Thymus (tissue), 14 donors: ENCODE data around the gene CD164L2. TPM values are rescaled to one million over a fixed set of nuclear protein-coding genes. Genes with fewer than 3 reads are reported as not detected.
"Not testable (repeated sequence)": the region's sequence is repeated elsewhere in the genome, so short reads cannot be mapped to it uniquely, and the experiment has no call there.

Experiments
- DNase-seq, 9 donors: peaks; one replicate each; pipeline ENCODE4 v3.0.0-alpha.2; 2013; ENCODE audit warnings: low spot score in 9 of 9, low read depth in 6 of 9, missing footprints in 1 of 9
- H3K27ac ChIP-seq, 2 donors: one replicate each; pipeline ENCODE4 v1.5.1; 2013; ENCODE audit warnings: control low read depth in 1 of 2, low read depth in 1 of 2, low read length in 1 of 2, mild to moderate bottlenecking in 1 of 2, moderate library complexity in 1 of 2
- H3K27me3 ChIP-seq, 2 donors: one replicate each; pipeline ENCODE4 v1.5.1; 2013; ENCODE audit warnings: low read length in 1 of 2; ENCODE audit not compliant: control insufficient read depth in 2 of 2, insufficient read depth in 1 of 2
- H3K36me3 ChIP-seq, 2 donors: one replicate each; pipeline ENCODE4 v1.5.1; 2013; ENCODE audit warnings: low read length in 1 of 2, mild to moderate bottlenecking in 1 of 2, moderate library complexity in 1 of 2; ENCODE audit not compliant: control insufficient read depth in 2 of 2, insufficient read depth in 2 of 2
- H3K4me1 ChIP-seq, 2 donors: one replicate each; pipeline ENCODE4 v1.5.1; 2013; ENCODE audit warnings: low read length in 2 of 2; ENCODE audit not compliant: control insufficient read depth in 2 of 2, insufficient read depth in 2 of 2
- H3K4me3 ChIP-seq, 2 donors: one replicate each; pipeline ENCODE4 v1.5.1; 2013; ENCODE audit warnings: low read length in 2 of 2, control low read depth in 1 of 2, mild to moderate bottlenecking in 1 of 2
- H3K9me3 ChIP-seq, 2 donors: one replicate each; pipeline ENCODE4 v1.5.1; 2013; ENCODE audit warnings: low read length in 1 of 2, mild to moderate bottlenecking in 1 of 2; ENCODE audit not compliant: control insufficient read depth in 2 of 2, insufficient read depth in 1 of 2
- WGBS: extraction: QIAGEN DNeasy Blood & Tissue Kit; methylation state at CpG from one replicate; pipeline ENCODE4 v1.1.7; 2013; 5-methylcytosine and 5-hydroxymethylcytosine counted together
- long read RNA-seq, 10 donors: transcript quantifications; one replicate each; lab custom pipeline, GENCODE V29; 2026
- polyA plus RNA-seq: library from polyadenylated mRNA; stranded (reverse); fragments of 200-250 nt; gene quantifications from one replicate; pipeline ENCODE4 v1.2.3, GENCODE V29; 2013
- total RNA-seq: library from RNA; stranded (reverse); fragments of 120-200 nt; gene quantifications from one replicate; pipeline ENCODE4 v1.2.4, GENCODE V29; 2013
- donor health status: healthy.

Gene CD164L2
- total RNA-seq (0.05 TPM), polyA plus RNA-seq (2.4 TPM)
- long read RNA-seq, donor 1 = 0 reads
- long read RNA-seq, donor 2 = 0 reads
- long read RNA-seq, donor 3 = 0 reads
- long read RNA-seq, donor 4 = 0 reads
- long read RNA-seq, donor 5 = 0 reads
- long read RNA-seq, donor 6 = 0 reads
- long read RNA-seq, donor 7 = 0 reads
- long read RNA-seq, donor 8 = 0 reads
- long read RNA-seq, donor 9 = 0 reads
- long read RNA-seq, donor 10 = 0 reads

DNA sequence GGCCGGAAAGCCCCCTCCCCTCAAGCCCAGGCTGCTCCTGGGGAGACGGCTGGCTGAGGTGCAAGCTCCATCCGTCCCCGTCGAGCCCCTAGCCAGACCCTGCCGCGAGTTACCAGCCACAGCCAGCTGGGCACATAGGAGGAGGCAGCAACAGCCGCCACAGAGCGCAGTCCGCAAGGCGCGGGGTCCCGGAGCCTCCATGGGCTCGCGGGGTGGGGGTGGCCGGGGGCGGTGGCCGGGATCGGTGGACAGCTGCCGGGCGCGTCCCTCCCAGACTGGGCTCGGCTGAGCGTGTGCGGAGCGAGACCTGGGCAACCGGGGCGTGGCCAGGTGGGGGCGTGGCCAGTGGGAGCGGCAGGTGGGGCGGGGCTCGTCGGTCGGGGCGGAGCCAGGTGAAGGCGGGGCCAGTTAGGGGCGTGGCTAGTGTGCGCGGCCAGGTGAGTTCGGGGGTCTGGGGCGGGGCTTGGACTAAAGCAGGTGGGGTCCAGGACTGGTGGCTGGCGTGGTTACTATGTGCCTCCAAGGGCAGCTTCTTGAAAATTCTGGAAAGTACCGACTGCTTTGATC lies at the start of gene CD164L2:
TSS of gene CD164L2 (minus strand) at position 295 of the 567 bp plus-strand sequence. CDS start at position 201, 94 bp downstream.
- Histone ChIP-seq H3K4me3 (no peak within 1 kb of the TSS), H3K36me3 (no peaks in the 10 kb centered on the region), H3K27ac (no peak within 1 kb of the TSS), H3K4me1 (peaks cover 0 to 5% of the 10 kb centered on the region in 2 donors), H3K27me3 (peaks cover 0 to 34% of the 10 kb centered on the region in 2 donors), H3K9me3 (no peaks in the 10 kb centered on the region)
- 34% methylated on average over 43 of the region's 43 CpGs for WGBS
- no peak for DNase-seq

DNA sequence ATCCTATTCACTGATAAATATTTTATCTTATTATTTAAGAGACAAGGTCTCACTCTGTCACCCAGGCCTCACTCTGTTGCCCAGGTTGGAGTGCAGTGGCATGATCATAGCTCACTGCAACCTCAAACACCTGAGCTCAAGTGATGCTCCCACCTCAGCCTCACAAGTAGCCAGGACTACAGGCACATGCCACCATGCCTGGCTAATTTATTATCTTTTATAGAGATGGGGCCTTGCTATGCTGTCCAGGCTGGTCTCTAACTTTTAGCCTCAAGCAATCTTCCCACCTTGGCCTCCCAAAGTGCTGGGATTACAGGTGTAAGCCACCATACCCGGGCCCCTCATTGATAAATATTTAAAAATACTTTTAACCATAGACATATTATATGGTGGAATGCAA lies 49.6 kb upstream of the CD164L2 start:
- peaks cover 66 to 80% of the 10 kb centered on the region in 2 donors for H3K4me1 ChIP-seq
- not testable (repeated sequence) for H3K4me3 ChIP-seq, H3K9me3 ChIP-seq, H3K27me3 ChIP-seq, H3K27ac ChIP-seq, DNase-seq, H3K36me3 ChIP-seq
- WGBS = 100% methylated on average over 1 of the region's 1 CpG

DNA sequence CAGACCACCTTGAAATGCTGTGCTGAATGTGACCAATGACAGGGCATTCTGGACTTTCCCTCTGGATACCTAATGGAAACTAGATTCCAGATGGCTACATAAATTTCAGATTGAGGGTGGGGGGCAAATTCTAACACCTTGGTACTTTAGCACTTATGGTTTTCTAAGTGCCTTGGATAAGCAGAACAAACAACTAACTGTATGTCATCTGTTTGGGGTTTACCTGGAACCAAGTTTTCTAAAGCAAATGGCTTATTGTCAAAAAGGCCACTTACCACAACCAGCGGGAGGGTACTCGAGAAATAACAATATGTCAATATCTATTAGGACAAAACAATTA lies 48.4 kb upstream of the CD164L2 start:
- Histone ChIP-seq H3K4me1 (peaks cover 69 to 87% of the 10 kb centered on the region in 2 donors), H3K4me3 (no peak overlapping the region), H3K9me3 (no peaks in the 10 kb centered on the region), H3K36me3 (peaks cover 3 to 17% of the 10 kb centered on the region in 2 donors), H3K27ac (peak overlapping the region; percentile 75 to 84), H3K27me3 (no peaks in the 10 kb centered on the region)
- DNase-seq = no peak
- 81% methylated on average over 2 of the region's 2 CpGs for WGBS

DNA sequence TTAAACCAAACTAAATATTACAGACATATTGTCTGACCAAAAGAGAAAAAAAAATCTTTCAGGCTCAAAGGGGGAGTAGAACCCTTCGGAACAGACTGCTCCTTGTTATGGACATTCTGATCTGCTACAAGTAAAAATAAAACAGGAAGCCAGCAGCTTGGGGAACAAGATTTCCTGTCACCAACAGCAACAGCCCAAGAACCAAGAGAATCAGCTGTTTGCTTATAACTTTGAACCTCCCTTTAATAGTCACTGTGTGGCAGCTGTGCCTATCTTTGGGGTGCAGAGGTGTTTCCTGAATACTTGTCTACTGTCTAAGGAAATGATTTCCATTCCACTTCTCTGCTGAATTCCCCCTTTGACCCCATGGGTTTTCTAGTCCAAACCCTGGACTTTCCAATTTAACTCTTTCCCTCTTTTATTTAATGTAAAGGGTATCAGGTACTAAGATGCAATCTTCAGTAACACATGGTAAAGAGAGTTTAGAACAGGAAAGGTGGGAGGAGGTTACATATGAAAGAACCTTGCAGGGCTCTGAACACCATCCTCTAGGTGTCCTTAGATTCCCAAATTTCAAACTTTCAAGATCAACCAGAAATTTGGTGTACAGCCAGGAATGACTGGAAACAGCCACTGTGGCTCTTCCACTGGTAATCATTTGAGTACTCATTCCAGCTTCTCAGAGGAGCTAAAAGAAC lies 47.9 kb upstream of the CD164L2 start:
- H3K9me3 ChIP-seq = no peaks in the 10 kb centered on the region
- WGBS = 0% methylated on average over 1 of the region's 1 CpG
- peak overlapping the region; percentile 75 to 84 for H3K27ac ChIP-seq
- peaks cover 3 to 21% of the 10 kb centered on the region in 2 donors for H3K36me3 ChIP-seq
- H3K27me3 ChIP-seq = no peaks in the 10 kb centered on the region
- DNase-seq = peak in 3 of 9 donors; percentile 45 to 75 (median 53)
- H3K4me3 ChIP-seq = peak overlapping the region in 1 of 2 donors; percentile 18
- H3K4me1 ChIP-seq = peaks cover 66 to 83% of the 10 kb centered on the region in 2 donors

DNA sequence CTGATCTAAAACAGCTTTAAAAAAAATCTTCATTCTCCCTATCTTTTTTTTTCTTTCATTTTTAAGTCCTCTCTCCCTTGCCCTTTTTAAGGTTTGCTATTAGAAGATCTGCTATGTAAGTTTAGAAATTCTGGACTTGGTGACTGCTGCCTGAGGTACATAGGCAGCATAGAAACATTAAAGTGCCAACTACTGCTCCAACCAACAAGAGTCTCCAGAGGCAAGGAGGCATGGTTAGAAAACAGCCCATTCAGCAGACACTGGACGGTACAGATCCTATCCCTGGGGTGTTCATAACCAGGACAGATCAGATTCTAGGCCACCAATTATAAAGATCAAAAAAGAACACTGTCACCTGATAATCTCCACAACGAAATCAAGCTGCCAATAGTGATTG lies 45.9 kb upstream of the CD164L2 start:
- no peak for DNase-seq
- H3K9me3 ChIP-seq = no peaks in the 10 kb centered on the region
- peak overlapping the region; percentile 75 to 81 for H3K27ac ChIP-seq
- H3K4me3 ChIP-seq = peak overlapping the region in 1 of 2 donors; percentile 3
- H3K36me3 ChIP-seq = peaks cover 13 to 35% of the 10 kb centered on the region in 2 donors
- 33% methylated on average over 2 of the region's 2 CpGs for WGBS
- peaks cover 54 to 70% of the 10 kb centered on the region in 2 donors for H3K4me1 ChIP-seq
- no peaks in the 10 kb centered on the region for H3K27me3 ChIP-seq

DNA sequence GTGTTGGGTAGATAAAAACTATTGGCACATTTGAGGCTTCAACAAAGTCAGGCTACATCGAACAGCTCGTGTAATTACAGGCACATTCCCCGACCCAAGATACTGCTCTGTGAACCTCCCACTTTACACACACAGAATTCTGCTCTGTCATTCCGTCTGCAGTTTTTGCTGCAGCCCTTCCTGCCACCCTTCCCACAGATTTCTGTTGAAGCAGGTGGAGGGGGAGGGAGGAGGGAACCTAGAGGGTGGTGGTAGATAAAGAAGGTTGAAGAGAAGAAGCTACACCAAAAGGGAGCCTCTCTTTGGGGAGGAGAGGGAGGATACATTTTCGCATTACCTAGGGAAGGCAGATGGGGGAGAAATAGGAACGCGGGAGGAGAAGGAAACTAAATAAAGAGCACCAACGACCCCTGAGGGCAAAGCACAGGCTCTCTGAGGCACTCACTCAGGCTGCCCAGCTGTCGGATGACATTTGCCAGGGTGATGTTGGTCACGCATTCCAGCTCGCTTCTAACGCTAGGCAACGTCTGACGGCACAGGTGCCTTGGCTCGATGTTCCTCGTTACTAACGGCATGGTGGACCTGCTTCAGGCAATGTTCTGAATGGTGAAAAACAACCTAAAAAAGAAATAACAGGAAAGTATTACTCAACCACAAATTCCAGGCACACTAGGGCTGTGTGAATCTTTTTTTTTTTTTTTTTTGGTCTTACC lies 45.3 kb upstream of the CD164L2 start:
- H3K4me1 ChIP-seq = peaks cover 52 to 69% of the 10 kb centered on the region in 2 donors
- H3K9me3 ChIP-seq = no peaks in the 10 kb centered on the region
- peak overlapping the region in 1 of 2 donors; percentile 3 for H3K4me3 ChIP-seq
- H3K27me3 ChIP-seq = no peaks in the 10 kb centered on the region
- peaks cover 13 to 35% of the 10 kb centered on the region in 2 donors for H3K36me3 ChIP-seq
- DNase-seq = peak in 4 of 9 donors; percentile 50 to 77 (median 54)
- WGBS = 1% methylated on average over 17 of the region's 17 CpGs
- peak overlapping the region; percentile 75 to 82 for H3K27ac ChIP-seq

DNA sequence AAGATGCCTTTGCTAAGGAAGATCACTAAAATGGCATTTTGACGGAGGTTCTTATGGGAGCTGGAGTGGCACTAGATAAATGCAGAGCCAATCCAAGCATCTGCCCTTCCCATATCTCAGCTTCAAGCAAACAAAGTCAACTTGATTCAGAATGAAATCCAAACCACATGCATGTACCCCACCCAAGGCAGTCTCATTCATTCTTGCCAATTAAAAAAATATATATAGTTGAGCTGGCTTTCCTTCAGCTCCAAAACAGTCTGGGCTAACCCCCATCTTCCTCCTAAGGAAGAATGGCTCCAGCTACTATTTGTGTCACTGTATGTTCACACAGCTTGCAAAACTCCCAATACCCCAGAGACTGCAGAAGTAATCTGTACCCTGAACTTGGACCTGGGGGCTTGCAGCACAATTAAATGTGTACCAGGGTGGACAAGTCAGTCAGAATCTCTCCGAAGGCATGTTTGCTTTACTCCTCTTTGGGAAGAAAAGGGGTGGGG lies 44.7 kb upstream of the CD164L2 start:
- H3K27ac ChIP-seq = peak overlapping the region; percentile 75 to 82
- H3K4me3 ChIP-seq = no peak overlapping the region
- 52% methylated on average over 2 of the region's 2 CpGs for WGBS

DNA sequence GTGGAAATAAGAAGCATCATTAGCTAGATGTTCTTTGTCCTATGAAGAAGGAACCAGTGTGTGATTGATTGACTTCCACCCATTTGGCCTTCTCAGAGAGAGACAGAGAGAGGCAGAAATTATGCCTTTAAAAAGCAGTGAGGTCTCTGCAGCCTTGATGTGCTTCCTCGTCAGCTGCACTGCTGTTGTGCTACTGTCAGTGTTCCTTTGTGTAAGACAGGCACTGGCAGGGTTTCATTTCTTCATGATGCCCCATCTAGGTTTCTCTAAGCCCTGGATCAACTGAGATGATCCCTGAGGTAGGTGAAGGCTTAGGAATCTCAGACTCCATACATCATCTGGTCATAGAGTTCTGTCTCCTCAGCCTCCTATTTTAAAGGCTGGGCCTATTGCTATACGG lies 44.2 kb upstream of the CD164L2 start:
- Histone ChIP-seq H3K27me3 (no peaks in the 10 kb centered on the region), H3K9me3 (no peaks in the 10 kb centered on the region), H3K36me3 (peaks cover 13 to 35% of the 10 kb centered on the region in 2 donors), H3K4me3 (no peak overlapping the region), H3K4me1 (peaks cover 42 to 62% of the 10 kb centered on the region in 2 donors), H3K27ac (peak overlapping the region in 1 of 2 donors; percentile 75)
- 44% methylated on average over 2 of the region's 2 CpGs for WGBS
- DNase-seq = peak in 2 of 9 donors; percentile 34 to 53

More for the DNA sequence above, 44.7 kb upstream of the CD164L2 start:
- Histone ChIP-seq H3K36me3 (peaks cover 13 to 35% of the 10 kb centered on the region in 2 donors), H3K9me3 (no peaks in the 10 kb centered on the region), H3K4me1 (peaks cover 46 to 63% of the 10 kb centered on the region in 2 donors), H3K27me3 (no peaks in the 10 kb centered on the region)
- DNase-seq = no peak
